Ascending aorta (tissue), 2 donors: ENCODE results near the gene CACNA2D3. TPM values are rescaled to one million over a fixed set of nuclear protein-coding genes. Genes with fewer than 3 reads are reported as not detected.

Experiments used
- DNase-seq, 2 donors: peaks; one replicate each; pipeline ENCODE4 v3.0.0-alpha.2; 2019; ENCODE audit warnings: low spot score in 2 of 2
- H3K27ac ChIP-seq, 2 donors: fragments of 200-600 bp; sonication (generic); one replicate each; pipeline ENCODE4 v1.5.1; 2016 to 2017; ENCODE audit warnings: mild to moderate bottlenecking in 1 of 2
- H3K27me3 ChIP-seq: fragments of 200-600 bp; sonication (generic); one replicate; pipeline ENCODE4 v1.5.1; 2017
- H3K36me3 ChIP-seq, 2 donors: fragments of 200-600 bp; sonication (generic); one replicate each; pipeline ENCODE4 v1.5.1; 2016
- H3K4me1 ChIP-seq, 2 donors: fragments of 200-600 bp; sonication (generic); one replicate each; pipeline ENCODE4 v1.5.1; 2016 to 2017; ENCODE audit warnings: mild to moderate bottlenecking in 1 of 2
- H3K4me3 ChIP-seq, 2 donors: fragments of 200-600 bp; sonication (generic); one replicate each; pipeline ENCODE4 v1.5.1; 2016 to 2017; ENCODE audit warnings: mild to moderate bottlenecking in 1 of 2
- H3K9me3 ChIP-seq, 2 donors: fragments of 200-600 bp; sonication (generic); one replicate each; pipeline ENCODE4 v1.5.1; 2016
- intact Hi-C: fragments of 100-400 bp; cut with DNase I; formaldehyde crosslinking; loops from one replicate; pipeline ENCODE4 v1.15.1; 2023
- total RNA-seq: library from RNA; depleted of rRNA; stranded (reverse); fragments of >200 nt; gene quantifications from one replicate; pipeline ENCODE4 v1.1.0, GENCODE V29; 2016
- TF ChIP-seq, protein P1 (sequence below), 3 experiments: fragments of 200-600 bp in 2 of 3; fragments of 450-650 bp in 1 of 3; sonication (generic) in 2 of 3; IDR thresholded peaks; one replicate each; pipeline ENCODE4 v1.5.1; 2016 to 2019; ENCODE audit warnings: antibody characterized with exemption in 3 of 3, mild to moderate bottlenecking in 1 of 3, moderate library complexity in 1 of 3

CACNA2D3 gene
- total RNA-seq, 1 donor from 2014 or later = not detected

DNA sequence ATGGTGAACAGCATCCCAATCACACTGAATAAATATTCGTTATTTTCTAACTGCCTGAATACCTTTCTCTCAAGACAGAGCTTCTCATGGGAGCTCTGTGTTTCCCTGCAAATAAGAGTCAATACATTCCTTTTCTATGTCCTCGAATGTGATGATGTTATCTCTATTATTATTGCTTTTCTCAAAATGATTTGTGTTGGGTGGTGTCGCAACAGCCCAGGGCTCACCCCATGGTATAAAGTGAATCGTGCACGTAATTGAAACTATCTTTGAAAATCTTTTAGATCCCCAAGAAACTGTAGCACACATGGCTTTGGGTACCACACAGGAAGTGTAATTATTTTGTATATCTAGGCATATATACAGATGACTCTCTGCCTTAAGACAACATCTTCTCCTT, 996.1 kb downstream of the CACNA2D3 start:
- no peak for DNase-seq
- TF ChIP-seq, protein P1, sequence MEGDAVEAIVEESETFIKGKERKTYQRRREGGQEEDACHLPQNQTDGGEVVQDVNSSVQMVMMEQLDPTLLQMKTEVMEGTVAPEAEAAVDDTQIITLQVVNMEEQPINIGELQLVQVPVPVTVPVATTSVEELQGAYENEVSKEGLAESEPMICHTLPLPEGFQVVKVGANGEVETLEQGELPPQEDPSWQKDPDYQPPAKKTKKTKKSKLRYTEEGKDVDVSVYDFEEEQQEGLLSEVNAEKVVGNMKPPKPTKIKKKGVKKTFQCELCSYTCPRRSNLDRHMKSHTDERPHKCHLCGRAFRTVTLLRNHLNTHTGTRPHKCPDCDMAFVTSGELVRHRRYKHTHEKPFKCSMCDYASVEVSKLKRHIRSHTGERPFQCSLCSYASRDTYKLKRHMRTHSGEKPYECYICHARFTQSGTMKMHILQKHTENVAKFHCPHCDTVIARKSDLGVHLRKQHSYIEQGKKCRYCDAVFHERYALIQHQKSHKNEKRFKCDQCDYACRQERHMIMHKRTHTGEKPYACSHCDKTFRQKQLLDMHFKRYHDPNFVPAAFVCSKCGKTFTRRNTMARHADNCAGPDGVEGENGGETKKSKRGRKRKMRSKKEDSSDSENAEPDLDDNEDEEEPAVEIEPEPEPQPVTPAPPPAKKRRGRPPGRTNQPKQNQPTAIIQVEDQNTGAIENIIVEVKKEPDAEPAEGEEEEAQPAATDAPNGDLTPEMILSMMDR (IDR thresholded peaks at IDR 0.05) = no peak
- Histone ChIP-seq H3K27ac (no peak overlapping the region), H3K27me3 (no peaks in the 10 kb centered on the region), H3K36me3 (no peaks in the 10 kb centered on the region), H3K4me3 (no peak overlapping the region), H3K9me3 (no peaks in the 10 kb centered on the region), H3K4me1 (no peaks in the 10 kb centered on the region)
- intact Hi-C loops = no loop called here

DNA sequence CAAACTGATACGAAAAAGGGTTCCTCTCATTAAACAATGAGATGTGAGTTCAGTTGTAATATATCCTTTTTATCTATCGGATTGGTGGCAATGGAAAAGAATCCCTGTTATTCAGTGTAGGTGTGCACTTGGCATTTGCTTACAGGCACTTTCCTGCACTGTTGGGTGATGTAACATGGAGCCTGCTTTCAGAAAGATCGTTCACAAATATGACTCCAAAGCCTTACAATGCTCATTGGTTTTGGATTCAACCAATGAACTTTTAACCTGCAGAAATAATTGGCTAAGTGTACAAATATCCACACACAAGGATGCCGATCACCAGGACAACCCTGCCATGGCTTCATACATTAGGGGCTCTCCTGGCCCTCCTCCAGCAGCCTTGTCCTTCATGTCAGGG, 996.9 kb downstream of the CACNA2D3 start:
- Histone ChIP-seq H3K27me3 (no peaks in the 10 kb centered on the region), H3K9me3 (no peaks in the 10 kb centered on the region), H3K4me1 (no peaks in the 10 kb centered on the region), H3K4me3 (no peak overlapping the region), H3K36me3 (no peaks in the 10 kb centered on the region), H3K27ac (no peak overlapping the region)
- TF ChIP-seq, protein P1 (IDR thresholded peaks at IDR 0.05) = no peak
- intact Hi-C loops = no loop called here
- DNase-seq = no peak

DNA sequence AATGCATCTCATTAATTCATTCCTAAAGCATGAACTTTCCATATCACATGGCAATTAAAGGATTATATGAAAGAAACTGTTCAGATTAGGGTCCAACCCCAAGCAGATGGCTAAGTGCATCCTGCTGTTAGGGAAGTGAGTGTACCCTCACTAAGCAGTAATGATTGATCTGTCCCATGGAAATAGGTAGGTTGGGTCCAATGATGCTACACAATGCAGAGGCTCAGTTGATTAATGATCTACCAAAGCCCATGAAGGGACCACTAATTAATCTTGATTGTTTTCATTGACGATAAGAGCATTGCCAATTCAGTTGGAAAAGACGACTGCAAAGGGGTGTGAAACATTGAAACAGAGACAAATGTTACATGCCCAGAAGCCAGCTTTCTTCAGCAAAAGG, 1000.0 kb downstream of the CACNA2D3 start:
- no peaks in the 10 kb centered on the region for H3K36me3 ChIP-seq
- DNase-seq = no peak
- intact Hi-C loops = no loop called here

More for the DNA sequence above, 1000.0 kb downstream of the CACNA2D3 start:
- no peaks in the 10 kb centered on the region for H3K27me3 ChIP-seq
- no peaks in the 10 kb centered on the region for H3K9me3 ChIP-seq
- TF ChIP-seq, protein P1 (IDR thresholded peaks at IDR 0.05) = no peak
- H3K4me1 ChIP-seq = no peaks in the 10 kb centered on the region
- no peak overlapping the region for H3K4me3 ChIP-seq
- H3K27ac ChIP-seq = no peak overlapping the region

Other genes starting within 250 kb of the CACNA2D3 start
- 16.6 TPM for gene ACTR8, start 240.4 kb upstream of the CACNA2D3 start, total RNA-seq
- 18.7 TPM for gene SELENOK, start 230.7 kb upstream of the CACNA2D3 start, total RNA-seq